K562 (cell line): ENCODE results near the gene TRMT10B. TPM values are rescaled to one million over a fixed set of nuclear protein-coding genes. Genes with fewer than 3 reads are reported as not detected.

Source experiments
- CBX8 ChIP-seq: fragments of 200-600 bp; sonication (generic); IDR thresholded peaks from 2 replicates; pipeline ENCODE4 v1.6.1; 2012; ENCODE audit warnings: borderline replicate concordance, mixed run types, low read depth, mild to moderate bottlenecking, moderate library complexity, mixed read lengths, low read length, control low read depth, inconsistent platforms; ENCODE audit not compliant: poor library complexity, severe bottlenecking; ENCODE audit errors: extremely low read depth
- CEBPZ ChIP-seq: fragments of 150-350 bp; IDR thresholded peaks from 2 replicates; pipeline ENCODE4 v1.6.1; 2014; ENCODE audit warnings: low read depth, mild to moderate bottlenecking, low read length, borderline replicate concordance
- DACH1 ChIP-seq: fragments of 450-650 bp; IDR thresholded peaks from 2 replicates; pipeline ENCODE4 v1.6.1; 2018; ENCODE audit not compliant: partially characterized antibody
- FIP1L1 ChIP-seq: fragments of 200-400 bp; formaldehyde crosslinking; IDR thresholded peaks from 2 replicates; pipeline ENCODE4 v1.6.1; 2018; ENCODE audit warnings: mild to moderate bottlenecking, low read depth, low read length; ENCODE audit not compliant: poor library complexity, severe bottlenecking
- GTF2A2 ChIP-seq: IDR thresholded peaks from 2 replicates; pipeline ENCODE4 v1.6.1; 2016; ENCODE audit warnings: mild to moderate bottlenecking, missing genetic modification characterization, missing compliant biosample characterization
- JUNB ChIP-seq: fragments of 450-650 bp; formaldehyde crosslinking; conservative IDR thresholded peaks from 2 replicates; pipeline ENCODE4 v1.4.0; 2020; ENCODE audit warnings: mild to moderate bottlenecking
- KDM5B ChIP-seq: fragments of 200-600 bp; sonication (generic); IDR thresholded peaks from 2 replicates; pipeline ENCODE4 v1.6.1; 2012; ENCODE audit warnings: low read depth, mild to moderate bottlenecking, moderate library complexity, low read length, control low read depth, inconsistent platforms; ENCODE audit not compliant: insufficient replicate concordance
- MED1 ChIP-seq: sonication (generic); formaldehyde crosslinking; IDR thresholded peaks from 2 replicates; pipeline ENCODE4 v1.8.1; 2023; ENCODE audit warnings: missing genetic modification reagents, borderline replicate concordance
- MEF2A ChIP-seq: IDR thresholded peaks from 2 replicates; pipeline ENCODE4 v1.6.1; 2011; ENCODE audit warnings: low read depth, mild to moderate bottlenecking, low read length, moderate library complexity; ENCODE audit not compliant: control insufficient read depth
- NBN ChIP-seq: fragments of 450-650 bp; IDR thresholded peaks from 2 replicates; pipeline ENCODE4 v1.6.1; 2016; ENCODE audit warnings: low read depth, mild to moderate bottlenecking
- PYGO2 ChIP-seq: fragments of 450-650 bp; IDR thresholded peaks from 2 replicates; pipeline ENCODE4 v1.6.1; 2016; ENCODE audit warnings: mild to moderate bottlenecking, missing genetic modification characterization, moderate library complexity, missing compliant biosample characterization
- RBM14 ChIP-seq: fragments of 200-400 bp; formaldehyde crosslinking; IDR thresholded peaks from 2 replicates; pipeline ENCODE4 v1.6.1; 2018; ENCODE audit warnings: low read depth, mild to moderate bottlenecking, low read length, moderate library complexity, borderline replicate concordance; ENCODE audit not compliant: insufficient read depth
- RFX5 ChIP-seq: IDR thresholded peaks from 2 replicates; pipeline ENCODE4 v1.6.1; 2011; ENCODE audit warnings: low read depth, mild to moderate bottlenecking, improper control_type of control experiment, low read length
- RNF2 ChIP-seq: sonication (generic); IDR thresholded peaks from 2 replicates; pipeline ENCODE4 v1.6.1; 2016
- STAT5B ChIP-seq: fragments of 250-450 bp; sonication (Bioruptor Pico); IDR thresholded peaks from 2 replicates; pipeline ENCODE4 v1.8.0; 2021; ENCODE audit warnings: mild to moderate bottlenecking, inconsistent platforms
- TAL1 ChIP-seq: fragments of 450-650 bp; IDR thresholded peaks from 2 replicates; pipeline ENCODE4 v1.6.1; 2016; ENCODE audit warnings: mild to moderate bottlenecking
- U2AF1 ChIP-seq: fragments of 200-400 bp; formaldehyde crosslinking; optimal IDR thresholded peaks from 2 replicates; pipeline ENCODE3; 2017; ENCODE audit warnings: mild to moderate bottlenecking, low read depth, low read length, moderate library complexity
- ZFP30 ChIP-seq: fragments of 250-450 bp; sonication (Bioruptor Pico); IDR thresholded peaks from 2 replicates; pipeline ENCODE4 v1.8.0; 2022; ENCODE audit warnings: moderate library complexity, mild to moderate bottlenecking, inconsistent platforms, borderline replicate concordance
- ZNF3 ChIP-seq: fragments of 250-450 bp; sonication (Bioruptor Pico); IDR thresholded peaks from 2 replicates; pipeline ENCODE4 v1.5.0; 2021; ENCODE audit warnings: mild to moderate bottlenecking, moderate library complexity
- ZNF41 ChIP-seq: fragments of 250-450 bp; sonication (Bioruptor Pico); conservative IDR thresholded peaks from 2 replicates; pipeline ENCODE4 v1.4.0; 2020; ENCODE audit warnings: mild to moderate bottlenecking
- polyA plus RNA-seq, 8 experiments: library from polyadenylated mRNA; depleted of rRNA in 4 of 8; stranded (reverse) in 5 of 8; unstranded in 3 of 8; fragments of >200 nt; fragmentation: Nextera tagmentation in 2 of 8; fragmentation: Illumina TruSeq in 1 of 8; extraction: Ambion mirVana in 2 of 8; extraction: Trizol in 1 of 8; gene quantifications; 2 replicates each; pipeline versions ENCODE4 v1.2.1 to v1.2.3, GENCODE V29; 2011 to 2014; ENCODE audit warnings: inconsistent platforms in 1 of 8, missing spikeins in 1 of 8
- total RNA-seq, 7 experiments: library from RNA; depleted of rRNA in 6 of 7; stranded (reverse); fragments of >200 nt in 6 of 7; fragmentation: Illumina TruSeq in 2 of 7; extraction: Trizol in 2 of 7; gene quantifications; 2 replicates each; pipeline versions ENCODE4 v1.2.1 to v1.2.3, GENCODE V29; 2011 to 2021; ENCODE audit warnings: low replicate concordance in 1 of 7
- TF ChIP-seq, protein P1 (sequence below): sonication (generic); formaldehyde crosslinking; IDR thresholded peaks from 2 replicates; pipeline ENCODE4 v1.5.0; 2020; ENCODE audit warnings: missing genetic modification reagents
- TF ChIP-seq, protein P2 (sequence below): fragments of 450-650 bp; IDR thresholded peaks from 2 replicates; pipeline ENCODE4 v1.6.1; 2017; ENCODE audit warnings: antibody characterized with exemption

Gene TRMT10B
- total and polyA plus RNA-seq, 9 of the 15 experiments (the other 6 are each of a cell fraction or from before 2014, with no cell fraction given), result 2.9 to 13.4 (median 7.0) TPM

GRCh38 chr9:37800631-37801286 lies 47.2 kb downstream of the TRMT10B start, which contains the start of gene DCAF10 (continued):
- TF ChIP-seq MEF2A (0 out of 2 replicates have a peak, but pooled peaks have one; percentile 48), ZNF41 (no peak), CEBPZ (no peak), NBN (peak; percentile 93), MED1 (CRISPR knock-in tag) (peak; percentile 60; the same call in 1 of the 2 replicates), GTF2A2 (tag) (no peak), RFX5 (peak; percentile 37; the same call in 1 of the 2 replicates), JUNB (CRISPR knock-in tag) (no peak), RBM14 (no peak), ZFP30 (no peak), PYGO2 (peak; percentile 62; the same call in 1 of the 2 replicates), RNF2 (peak; percentile 78; the same call in 1 of the 2 replicates), ZNF3 (no peak), TAL1 (no peak), STAT5B (no peak), FIP1L1 (peak; percentile 100), CBX8 (no peak), DACH1 (peak; percentile 56), U2AF1 (peak; percentile 99), KDM5B (peak; percentile 75)
- TF ChIP-seq, protein P1, sequence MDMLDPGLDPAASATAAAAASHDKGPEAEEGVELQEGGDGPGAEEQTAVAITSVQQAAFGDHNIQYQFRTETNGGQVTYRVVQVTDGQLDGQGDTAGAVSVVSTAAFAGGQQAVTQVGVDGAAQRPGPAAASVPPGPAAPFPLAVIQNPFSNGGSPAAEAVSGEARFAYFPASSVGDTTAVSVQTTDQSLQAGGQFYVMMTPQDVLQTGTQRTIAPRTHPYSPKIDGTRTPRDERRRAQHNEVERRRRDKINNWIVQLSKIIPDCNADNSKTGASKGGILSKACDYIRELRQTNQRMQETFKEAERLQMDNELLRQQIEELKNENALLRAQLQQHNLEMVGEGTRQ (CRISPR knock-in tag), result 0 out of 2 replicates have a peak, but pooled peaks have one; percentile 15
- TF ChIP-seq, protein P2, sequence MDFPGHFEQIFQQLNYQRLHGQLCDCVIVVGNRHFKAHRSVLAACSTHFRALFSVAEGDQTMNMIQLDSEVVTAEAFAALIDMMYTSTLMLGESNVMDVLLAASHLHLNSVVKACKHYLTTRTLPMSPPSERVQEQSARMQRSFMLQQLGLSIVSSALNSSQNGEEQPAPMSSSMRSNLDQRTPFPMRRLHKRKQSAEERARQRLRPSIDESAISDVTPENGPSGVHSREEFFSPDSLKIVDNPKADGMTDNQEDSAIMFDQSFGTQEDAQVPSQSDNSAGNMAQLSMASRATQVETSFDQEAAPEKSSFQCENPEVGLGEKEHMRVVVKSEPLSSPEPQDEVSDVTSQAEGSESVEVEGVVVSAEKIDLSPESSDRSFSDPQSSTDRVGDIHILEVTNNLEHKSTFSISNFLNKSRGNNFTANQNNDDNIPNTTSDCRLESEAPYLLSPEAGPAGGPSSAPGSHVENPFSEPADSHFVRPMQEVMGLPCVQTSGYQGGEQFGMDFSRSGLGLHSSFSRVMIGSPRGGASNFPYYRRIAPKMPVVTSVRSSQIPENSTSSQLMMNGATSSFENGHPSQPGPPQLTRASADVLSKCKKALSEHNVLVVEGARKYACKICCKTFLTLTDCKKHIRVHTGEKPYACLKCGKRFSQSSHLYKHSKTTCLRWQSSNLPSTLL, result no peak
